HG03354 (cell line): ENCODE results near the gene TRAK1.
A peak's percentile ranks its signal among the peaks of the same experiment; 100 is the strongest.

Source experiments
- ATAC-seq: cut with Tn5 transposase; IDR thresholded peaks from one replicate; pipeline ENCODE4 v1.9.1; 2021; ENCODE audit warnings: mild to moderate bottlenecking; ENCODE audit not compliant: unreplicated experiment, poor library complexity, severe bottlenecking

The TRAK1 gene

DNA sequence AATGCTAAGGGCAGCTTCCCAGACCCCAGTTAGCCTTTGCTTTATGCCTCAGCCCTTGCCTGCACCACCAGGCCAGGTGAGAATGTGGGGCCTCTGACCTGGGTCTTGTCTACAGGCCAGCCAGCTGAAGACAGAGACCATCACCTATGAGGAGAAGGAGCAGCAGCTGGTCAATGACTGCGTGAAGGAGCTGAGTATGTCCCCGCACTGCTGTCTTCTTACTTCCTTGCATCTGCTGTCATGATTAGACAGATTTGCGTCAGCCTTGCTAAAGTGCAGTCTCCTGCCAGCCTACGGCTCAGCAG, 100.2 kb downstream of the TRAK1 start:
- no peak for ATAC-seq

DNA sequence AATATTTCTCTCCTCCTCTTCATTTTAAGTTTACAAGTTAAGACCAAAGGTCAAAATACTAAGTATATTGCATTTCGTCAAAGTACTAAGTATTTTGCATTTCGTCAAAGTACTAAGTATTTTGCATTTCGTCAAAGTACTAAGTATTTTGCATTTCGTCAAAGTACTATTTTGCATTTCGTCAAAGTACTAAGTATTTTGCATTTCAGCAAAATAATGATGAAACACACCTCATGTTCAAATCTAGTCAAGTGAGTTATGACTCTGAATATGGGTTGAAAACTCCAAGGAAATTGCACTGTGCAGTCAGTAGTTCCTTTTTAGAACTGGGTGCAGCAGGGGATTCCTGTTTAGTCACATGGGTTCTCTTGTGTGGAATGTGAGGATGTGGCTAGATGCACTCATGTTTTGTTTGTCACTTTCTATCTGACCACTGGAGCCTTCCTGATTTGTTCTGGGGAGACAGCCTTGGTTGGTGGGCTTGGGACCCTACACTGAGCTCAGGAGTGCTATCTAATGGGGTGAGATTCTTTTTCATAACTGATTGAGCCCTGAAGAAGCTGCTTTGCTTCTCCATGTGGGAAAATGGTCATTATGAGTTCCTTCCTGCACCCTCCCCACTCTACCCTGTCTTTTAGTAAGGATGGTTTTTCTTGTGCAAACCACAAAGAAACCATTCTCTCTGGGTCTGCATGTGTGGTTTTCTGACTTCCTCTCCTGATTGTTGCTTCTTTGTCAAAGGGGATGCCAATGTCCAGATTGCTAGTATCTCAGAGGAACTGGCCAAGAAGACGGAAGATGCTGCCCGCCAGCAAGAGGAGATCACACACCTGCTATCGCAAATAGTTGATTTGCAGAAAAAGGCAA, 101.4 kb downstream of the TRAK1 start:
- ATAC-seq = peak; percentile 41

DNA sequence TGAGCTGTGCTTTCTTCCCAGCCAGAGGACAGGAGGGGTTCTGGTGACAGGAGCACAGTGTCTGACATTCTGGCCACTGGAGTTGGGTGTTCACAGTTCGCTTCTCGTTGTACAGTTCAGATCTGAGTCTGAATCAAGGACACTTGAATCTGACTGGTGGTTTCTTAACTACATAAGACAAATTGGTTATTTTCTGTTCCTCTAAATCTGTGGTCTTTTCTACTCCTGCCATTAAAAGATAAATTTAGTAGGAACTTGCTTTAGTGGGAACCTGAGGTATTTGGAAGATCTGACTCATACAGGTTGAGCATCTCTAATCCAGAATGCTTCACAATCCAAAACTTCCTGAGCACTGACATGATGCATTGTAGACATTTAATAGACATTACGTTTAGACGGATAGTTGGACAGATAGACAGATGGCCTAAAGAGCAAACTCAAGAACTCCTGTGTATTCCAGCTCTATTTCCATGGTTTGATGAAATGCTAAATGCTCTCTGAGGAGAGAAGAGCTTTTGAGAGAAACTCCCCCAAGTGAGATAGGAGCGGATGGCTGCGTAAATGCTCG, 103.9 kb downstream of the TRAK1 start:
- no peak for ATAC-seq

DNA sequence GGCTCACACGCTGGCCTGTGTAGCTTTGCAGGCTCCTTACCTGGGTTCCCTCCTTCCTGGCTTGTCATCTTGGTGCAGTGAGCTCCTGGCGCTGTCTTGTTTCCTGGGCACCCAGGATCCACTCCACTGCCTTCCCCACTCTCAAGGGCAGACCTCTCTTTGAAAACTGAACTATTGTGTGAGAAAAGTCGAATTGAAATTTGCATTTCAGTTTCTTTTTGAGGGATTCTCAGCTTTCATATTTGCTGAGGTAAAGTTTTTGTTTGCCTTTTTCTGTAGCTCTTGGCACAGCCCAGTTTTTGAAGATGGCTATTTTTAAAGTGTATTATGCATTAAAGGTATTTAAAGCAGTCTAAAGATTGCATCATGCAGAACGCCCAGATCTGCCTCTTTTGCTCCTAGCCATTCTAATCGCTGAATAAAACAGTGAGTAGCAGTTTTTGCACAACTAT, 104.7 kb downstream of the TRAK1 start:
- ATAC-seq = peak; percentile 73

DNA sequence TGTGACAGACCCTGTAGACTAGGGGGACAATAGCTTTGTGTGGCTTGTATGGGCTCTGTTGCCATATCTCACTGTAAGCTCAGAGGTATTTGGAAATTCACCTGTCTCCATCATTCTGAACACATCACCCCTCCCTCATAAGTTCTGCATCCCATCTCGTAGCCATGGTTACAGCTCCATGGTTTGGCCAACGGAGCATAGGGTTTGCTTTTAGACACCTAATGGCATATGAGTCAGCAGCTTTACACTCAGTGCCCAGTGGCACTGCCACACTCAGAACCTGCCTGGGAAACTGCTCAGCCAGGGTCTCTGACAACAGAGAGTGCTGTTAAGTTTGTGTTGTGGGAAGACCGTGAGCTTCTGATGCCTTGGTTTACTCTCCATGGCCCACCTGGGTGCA, 107.6 kb downstream of the TRAK1 start:
- no peak for ATAC-seq

DNA sequence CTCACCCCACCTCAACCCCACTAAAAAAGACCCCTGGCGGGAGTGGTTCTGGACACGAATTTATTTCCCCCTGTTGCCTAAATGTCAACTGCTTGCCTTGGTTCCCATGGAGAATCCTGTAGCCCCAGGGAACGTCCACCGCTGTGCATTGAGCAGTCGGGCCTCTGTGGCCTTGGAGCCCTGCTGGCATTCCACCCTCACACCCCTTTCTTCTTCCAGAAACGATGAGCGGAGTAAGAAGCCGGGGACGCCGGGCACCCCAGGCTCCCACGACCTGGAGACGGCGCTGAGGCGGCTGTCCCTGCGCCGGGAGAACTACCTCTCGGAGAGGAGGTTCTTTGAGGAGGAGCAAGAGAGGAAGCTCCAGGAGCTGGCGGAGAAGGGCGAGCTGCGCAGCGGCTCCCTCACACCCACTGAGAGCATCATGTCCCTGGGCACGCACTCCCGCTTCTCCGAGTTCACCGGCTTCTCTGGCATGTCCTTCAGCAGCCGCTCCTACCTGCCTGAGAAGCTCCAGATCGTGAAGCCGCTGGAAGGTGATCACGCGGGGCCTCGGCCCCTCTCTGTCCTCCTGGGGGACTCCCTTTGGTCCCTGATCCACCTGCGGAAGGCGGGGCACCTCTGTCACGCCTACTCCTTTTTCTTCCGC, 111.2 kb downstream of the TRAK1 start:
- ATAC-seq = no peak

DNA sequence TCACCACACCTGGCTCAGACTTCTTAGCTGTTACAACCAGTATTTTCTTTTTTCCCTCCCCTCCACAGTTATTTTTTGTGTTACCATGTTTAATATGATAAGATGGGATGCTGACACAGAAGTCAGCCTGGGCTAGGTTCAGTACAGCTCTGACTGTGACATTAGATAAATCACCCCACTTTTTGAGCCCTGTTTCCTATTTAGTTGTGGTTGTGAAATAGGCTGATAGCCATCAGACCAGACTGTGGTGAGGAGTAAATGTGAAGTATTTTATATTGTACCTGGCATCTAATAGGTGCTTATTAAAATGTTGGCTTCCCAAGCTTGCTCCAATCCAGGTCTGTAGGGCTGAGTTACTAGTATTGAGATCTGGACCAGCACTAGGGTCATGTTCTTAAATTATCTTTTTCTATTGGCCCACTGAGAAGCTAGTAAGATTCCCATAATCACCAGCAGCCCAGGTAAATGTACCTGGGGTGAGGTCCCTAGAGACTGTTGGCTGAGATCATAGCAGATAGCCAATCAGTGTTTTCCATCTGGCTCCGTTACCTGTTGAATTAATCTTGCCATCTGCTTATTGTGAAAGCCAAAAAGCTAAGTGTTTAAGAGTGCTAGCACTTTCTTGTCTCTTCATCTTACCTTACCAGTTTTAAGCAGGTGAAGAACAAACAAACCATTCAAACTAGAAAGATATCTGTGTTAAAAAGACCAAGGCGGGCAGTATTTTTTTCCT, 113.9 kb downstream of the TRAK1 start:
- no peak for ATAC-seq

DNA sequence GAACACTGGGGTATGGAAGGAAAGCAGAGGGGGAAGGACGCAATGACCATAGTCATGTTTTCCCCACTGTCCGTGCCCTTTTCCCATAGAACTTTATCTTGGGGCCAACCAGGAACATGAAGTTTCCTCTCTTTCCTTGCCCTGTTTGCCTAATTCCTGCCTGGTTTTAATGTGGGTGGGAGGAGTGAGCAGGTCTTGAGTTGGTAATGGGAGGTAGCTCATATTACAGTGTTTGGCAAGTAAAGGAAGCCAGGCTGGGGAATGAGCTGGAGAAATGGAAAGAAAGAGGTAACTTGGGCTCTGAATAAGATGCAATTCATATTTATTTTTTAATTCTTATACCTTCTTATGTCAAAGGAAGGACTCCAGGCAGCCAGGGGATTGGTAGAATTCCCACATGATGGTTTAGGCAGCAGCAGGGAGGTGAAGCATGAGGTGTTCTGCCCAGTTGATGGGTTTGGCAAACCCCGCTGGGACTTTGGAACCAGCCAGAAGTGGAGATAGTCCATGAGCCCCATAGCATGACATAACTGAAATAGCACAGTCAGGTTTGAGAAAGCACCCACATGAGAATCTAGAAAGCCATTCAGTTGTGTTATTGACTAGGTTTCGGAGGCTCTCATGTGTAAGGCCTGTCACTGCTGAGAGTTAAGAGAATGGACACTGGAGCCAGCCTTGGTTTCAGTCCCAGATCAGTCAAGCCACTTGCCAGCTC, 114.8 kb downstream of the TRAK1 start:
- peak; percentile 66 for ATAC-seq

DNA sequence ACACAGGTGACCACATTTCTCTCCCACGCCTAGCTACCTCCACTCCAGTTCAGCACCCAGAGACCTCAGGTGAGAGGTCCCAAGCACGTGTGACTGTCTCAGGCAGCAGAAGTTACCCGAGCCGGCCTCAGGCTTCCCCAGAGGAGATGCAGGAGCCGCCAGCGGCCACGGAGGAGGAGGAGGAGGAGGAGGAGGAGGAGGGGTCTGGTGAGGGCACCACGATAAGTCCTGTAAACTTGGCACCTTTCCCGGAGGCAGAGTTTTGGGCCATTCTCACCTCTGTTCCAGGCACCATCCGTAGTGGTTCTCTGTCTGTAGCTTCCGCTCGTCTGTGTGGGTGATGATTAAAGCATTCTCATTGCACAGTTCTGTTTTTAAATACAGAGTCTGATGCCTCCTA, 118.8 kb downstream of the TRAK1 start:
- ATAC-seq = no peak

DNA sequence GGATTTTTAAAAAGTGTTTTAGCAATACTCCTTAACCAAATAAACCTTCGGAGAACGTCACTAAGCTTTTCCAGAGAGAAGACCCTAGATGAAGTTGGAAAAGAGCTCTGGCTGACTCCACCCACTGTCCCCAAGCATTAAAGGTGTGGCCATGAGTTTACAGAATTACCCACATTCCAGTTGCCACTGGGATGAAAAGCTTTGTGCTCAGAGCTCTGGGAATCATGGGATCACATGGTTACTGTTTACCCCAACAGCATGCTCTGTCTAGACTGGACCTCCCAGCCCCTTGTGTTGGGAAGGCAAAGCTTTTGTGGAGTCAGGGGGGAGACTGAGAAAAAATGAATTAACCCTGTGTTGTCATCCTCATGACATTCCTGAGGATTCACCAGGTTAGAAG, 119.6 kb downstream of the TRAK1 start:
- ATAC-seq = no peak

DNA sequence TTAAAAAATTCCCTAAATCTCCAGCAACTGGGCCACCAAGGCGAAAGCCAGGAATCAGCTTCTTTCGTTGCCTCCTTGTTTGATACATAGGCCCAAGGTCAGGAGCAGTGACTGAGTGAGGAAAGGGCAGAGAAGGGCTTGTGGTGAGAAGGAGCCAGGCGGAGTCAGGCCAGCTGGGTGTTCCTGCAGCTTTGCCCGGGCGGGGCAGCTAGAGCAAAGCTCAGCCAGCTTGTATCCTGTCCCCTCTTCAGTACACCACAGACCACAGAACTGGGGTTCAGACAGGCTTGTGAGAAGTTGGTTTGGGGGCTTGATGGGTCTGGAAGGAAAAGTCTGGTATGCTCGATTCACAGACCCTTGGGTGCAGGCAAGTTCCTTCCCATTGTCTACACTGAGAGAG, 122.3 kb downstream of the TRAK1 start:
- no peak for ATAC-seq

DNA sequence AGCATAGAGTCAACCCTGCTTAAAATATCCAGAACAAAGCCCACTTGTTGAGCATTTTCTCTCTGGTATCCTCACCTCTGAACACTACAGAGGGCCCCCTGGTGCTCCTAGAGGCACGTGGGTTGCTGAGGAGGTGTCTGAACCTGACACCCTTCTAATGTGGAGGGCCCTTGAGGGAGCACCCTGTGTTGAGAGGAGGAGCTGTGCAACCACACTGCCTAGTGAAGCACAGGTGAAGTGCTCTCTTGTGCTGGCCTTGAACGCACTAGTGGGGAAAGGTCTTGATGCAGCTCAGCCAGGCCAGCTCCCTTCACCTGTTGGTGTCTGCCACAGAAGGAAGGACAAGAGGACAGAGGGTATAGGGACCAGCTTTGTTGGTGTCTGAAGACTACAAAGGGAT, 122.9 kb downstream of the TRAK1 start:
- peak; percentile 26 for ATAC-seq

DNA sequence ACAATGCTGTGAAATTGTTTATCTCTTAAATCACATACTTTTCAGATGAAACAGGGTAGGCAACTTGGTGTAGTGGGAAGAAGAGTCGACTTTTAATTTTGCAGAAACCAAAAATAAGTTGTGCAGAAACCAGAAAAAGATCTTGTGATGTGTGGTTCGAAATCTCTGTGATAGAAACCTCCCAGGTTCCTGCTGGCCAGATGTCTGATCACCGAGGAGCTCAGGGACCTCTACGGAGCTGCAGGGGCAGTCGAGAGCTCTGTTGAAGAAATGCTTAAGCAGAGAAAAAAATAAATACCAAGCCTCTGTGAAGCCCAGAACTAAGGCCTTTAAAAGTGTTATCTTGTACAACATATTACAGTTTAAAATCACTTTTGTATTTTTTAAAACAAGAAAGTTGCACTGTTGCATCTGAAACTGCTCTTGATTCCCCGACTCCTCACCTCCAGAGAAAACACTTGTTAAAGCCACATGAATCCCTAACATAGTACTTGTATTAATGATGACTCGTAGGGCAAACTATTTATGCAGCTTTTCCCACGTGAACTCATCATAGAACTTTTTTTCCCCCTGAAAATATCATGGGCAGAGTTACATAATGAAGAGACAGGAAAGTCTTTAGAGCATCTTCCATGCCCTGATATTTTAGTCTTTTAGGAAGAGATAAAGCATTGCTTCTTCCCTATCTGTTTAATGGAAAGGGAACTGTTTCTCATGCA, 123.6 kb downstream of the TRAK1 start:
- ATAC-seq = peak; percentile 44

DNA sequence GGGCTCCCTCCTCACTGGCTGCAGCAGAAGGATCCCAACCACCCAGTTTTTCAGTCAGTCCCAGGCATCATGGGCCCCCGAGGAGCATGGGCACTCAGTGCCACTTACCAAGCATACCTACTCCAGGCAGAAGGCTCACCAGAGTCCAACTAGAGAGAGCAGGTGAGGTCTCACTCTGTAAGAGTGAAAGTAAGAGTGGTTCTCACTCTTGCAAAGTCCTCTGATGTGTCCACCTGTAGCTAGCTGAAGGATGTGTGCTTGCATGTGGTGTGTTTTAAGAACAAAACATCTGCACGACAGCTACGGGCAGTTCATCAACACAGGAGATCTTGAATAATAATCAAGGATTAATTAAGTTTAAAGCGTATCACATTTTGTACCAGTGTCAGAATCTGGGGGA, 125.1 kb downstream of the TRAK1 start:
- peak; percentile 72 for ATAC-seq

DNA sequence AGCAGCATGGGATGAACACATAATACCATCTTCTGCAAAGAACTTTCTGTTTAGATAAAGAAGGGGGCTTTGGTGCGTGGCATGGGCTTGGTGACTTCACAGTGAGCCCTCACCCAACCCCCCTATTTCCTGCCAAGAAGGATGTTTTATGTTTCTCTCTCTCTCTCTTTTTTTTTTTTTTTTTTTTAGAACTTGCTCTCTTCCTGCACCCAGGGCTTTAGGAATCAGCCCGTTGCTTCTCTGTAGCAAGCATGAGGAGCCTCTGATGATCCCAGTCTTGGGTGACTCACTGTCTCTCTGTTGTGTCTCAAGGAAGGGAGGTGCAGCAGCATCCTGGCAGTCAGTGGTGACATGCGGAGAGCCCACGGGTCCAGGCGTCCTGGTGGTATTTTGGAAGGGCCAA, 125.8 kb downstream of the TRAK1 start:
- ATAC-seq = no peak

DNA sequence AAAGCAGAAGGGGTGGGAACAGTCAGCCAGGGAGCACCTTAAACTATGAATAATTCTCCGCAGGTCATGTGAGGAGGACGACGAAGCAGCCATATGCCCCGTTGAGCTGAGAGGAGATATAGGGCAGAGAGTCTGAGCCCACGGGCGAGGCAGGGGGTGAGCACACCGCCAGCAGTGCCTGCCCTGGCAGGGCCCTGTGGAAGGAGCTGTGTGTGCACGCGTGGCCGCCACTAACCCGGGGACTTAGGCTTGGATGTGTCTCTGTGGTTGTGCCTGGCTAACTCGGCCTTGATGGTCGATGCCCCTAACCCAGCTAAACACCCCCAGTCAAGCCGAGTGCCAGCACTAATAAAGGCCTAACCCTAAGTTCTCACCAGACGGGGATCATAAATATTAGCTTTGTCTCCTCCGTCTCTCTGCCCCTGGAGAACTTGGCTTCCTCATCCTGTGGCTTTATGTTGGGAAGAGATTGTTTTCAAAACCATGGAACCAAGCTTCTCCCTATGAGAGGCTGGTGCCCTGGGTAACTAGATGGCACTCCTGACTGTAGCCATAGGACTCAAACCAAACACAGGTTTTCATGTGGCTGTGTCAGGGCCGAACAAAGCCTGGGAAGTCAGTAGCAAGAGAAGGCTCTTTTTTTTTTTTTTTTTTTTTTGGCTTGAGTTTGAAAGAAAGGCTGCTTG, 129.4 kb downstream of the TRAK1 start:
- no peak for ATAC-seq

DNA sequence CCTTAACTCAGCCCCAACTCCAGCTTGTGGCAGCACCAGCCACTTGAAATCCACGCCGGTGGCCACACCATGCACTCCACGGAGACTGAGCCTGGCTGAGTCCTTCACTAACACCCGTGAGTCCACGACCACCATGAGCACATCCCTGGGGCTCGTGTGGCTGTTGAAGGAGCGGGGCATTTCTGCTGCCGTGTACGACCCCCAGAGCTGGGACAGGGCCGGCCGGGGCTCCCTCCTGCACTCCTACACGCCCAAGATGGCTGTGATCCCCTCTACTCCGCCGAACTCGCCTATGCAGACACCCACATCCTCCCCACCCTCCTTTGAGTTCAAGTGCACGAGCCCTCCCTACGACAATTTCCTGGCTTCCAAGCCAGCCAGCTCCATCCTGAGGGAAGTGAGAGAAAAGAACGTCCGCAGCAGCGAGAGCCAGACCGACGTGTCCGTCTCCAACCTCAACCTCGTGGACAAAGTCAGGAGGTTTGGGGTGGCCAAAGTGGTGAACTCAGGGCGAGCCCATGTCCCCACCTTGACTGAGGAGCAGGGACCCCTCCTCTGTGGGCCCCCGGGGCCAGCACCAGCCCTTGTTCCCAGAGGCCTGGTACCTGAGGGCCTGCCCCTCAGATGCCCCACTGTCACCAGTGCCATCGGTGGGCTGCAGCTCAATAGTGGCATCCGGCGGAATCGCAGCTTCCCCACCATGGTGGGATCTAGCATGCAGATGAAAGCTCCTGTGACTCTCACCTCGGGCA, 132.0 kb downstream of the TRAK1 start:
- no peak for ATAC-seq

DNA sequence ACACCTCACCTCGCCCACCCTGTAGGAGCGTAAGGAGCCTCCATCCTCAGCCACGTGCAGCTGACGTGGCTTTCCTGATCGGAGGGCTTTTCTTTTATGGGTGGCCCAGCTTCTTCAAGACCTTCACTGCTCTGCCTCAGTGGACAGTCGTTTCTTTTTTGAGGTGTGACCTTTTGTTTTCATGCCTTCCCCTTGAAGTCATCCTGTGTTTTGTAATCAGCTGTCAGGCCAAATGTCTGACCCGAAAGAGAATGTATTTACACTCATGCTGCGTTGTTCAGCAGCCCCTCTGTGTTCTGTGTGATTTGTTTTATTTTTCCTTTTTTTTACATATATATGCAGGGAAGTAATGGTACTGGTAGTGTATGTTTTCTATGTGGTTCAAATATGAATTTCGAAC, 133.0 kb downstream of the TRAK1 start:
- ATAC-seq = no peak
